ENCODE data around the gene BICRA. TPM values are rescaled to one million over a fixed set of nuclear protein-coding genes. Genes with fewer than 3 reads are reported as not detected.

Gene BICRA
- total and polyA plus RNA-seq, 2 of the 8 experiments (the other 6 are each of a cell fraction or from before 2014, with no cell fraction given): 1.5 to 29.2 TPM

- H4K8ac ChIP-seq (ENCODE audit: extremely low read depth, insufficient read depth, low read length): peak overlapping the region; percentile 1; the same call in 1 of the 2 replicates
- H2BK20ac ChIP-seq (ENCODE audit: low read length): no peak overlapping the region
- no peak overlapping the region for H3K14ac ChIP-seq (ENCODE audit: insufficient read length)
- H3K23me2 ChIP-seq (ENCODE audit: low read depth, low read length): no peaks in the 10 kb centered on the region; the same call in 1 of the 2 replicates
- H3K56ac ChIP-seq (replicated peaks; ENCODE audit: insufficient read length, low read depth, low read length): no peak overlapping the region
- H3K4me2 ChIP-seq (ENCODE audit: insufficient read depth in 1 of 2, low read depth in 2 of 2, low read length in 2 of 2): no peak overlapping the region
- FAIRE-seq: no peak
- no peak overlapping the region for H2BK12ac ChIP-seq (ENCODE audit: low read depth, low read length)
- H3K23ac ChIP-seq (ENCODE audit: insufficient read length): no peak overlapping the region
- H3K18ac ChIP-seq (ENCODE audit: extremely low read depth, low read length): no peak overlapping the region
- 87% methylated on average over 6 of the region's 6 CpGs; no CpG with 5 or more reads in 1 of the 2 experiments for WGBS, 2 experiments (ENCODE audit: extremely low coverage in 1 of 2, insufficient coverage in 1 of 2, insufficient read length in 1 of 2, insufficient replicate concordance in 2 of 2, low coverage in 1 of 2, low lambda C conversion rate in 2 of 2, missing lambda C conversion rate in 1 of 2)
- H3K9ac ChIP-seq (replicated peaks in 1 of 4; ENCODE audit: extremely low read depth in 1 of 4, low read depth in 3 of 4, low read length in 3 of 4): no peak overlapping the region
- CTCF ChIA-PET (ENCODE audit: partially characterized antibody): interaction anchor here (1.3 kb wide), 1 partner anchor 46 kb away, joined by 4 read pairs; no protein-coding TSS in a partner anchor
- peaks cover 0 to 3% (median 0%) of the 10 kb centered on the region in 4 experiments; a peak in 1 of 8 replicates for H3K36me3 ChIP-seq (ENCODE audit: control insufficient read depth in 2 of 4, insufficient read depth in 4 of 4, low read length in 3 of 4)
- peaks cover 22% of the 10 kb centered on the region for H3K79me1 ChIP-seq (ENCODE audit: low read depth, low read length)
- POLR2A ChIA-PET (ENCODE audit: partially characterized antibody): interaction anchor here (0.6 to 1.0 kb wide), 4 partner anchors 8 to 1397 kb away, joined by 3 read pairs; partner anchors contain the start of gene NOP53
- no peak overlapping the region for H4K91ac ChIP-seq (replicated peaks; ENCODE audit: insufficient read length, low read length)
- no peak overlapping the region for H2BK15ac ChIP-seq (ENCODE audit: low read length)
- no peaks in the 10 kb centered on the region for H3K27me3 ChIP-seq (replicated peaks in 1 of 4; ENCODE audit: control insufficient read depth in 3 of 4, extremely low read depth in 1 of 4, insufficient read depth in 3 of 4, low read length in 3 of 4)
- no peak overlapping the region for H3K4me3 ChIP-seq (ENCODE audit: extremely low read depth in 1 of 4, insufficient read depth in 2 of 4, low read depth in 3 of 4, low read length in 4 of 4)
- H2BK120ac ChIP-seq (replicated peaks; ENCODE audit: low read depth, low read length): no peak overlapping the region
- no peak overlapping the region for H2AK5ac ChIP-seq (ENCODE audit: low read depth, low read length)
- H4K20me1 ChIP-seq (replicated peaks in 1 of 2; ENCODE audit: control insufficient read depth in 1 of 2, insufficient read depth in 2 of 2, low read length in 2 of 2): peaks cover 13 to 14% of the 10 kb centered on the region in 2 experiments
- H3K79me2 ChIP-seq (ENCODE audit: control insufficient read depth in 1 of 2, insufficient read depth in 2 of 2, low read length in 2 of 2): peaks cover 0 to 71% of the 10 kb centered on the region in 2 experiments; a peak in 2 of 4 replicates
- H3K9me3 ChIP-seq (ENCODE audit: insufficient read depth in 2 of 2, low read depth in 1 of 2, low read length in 1 of 2): no peaks in the 10 kb centered on the region
- no peak overlapping the region for H3K27ac ChIP-seq (ENCODE audit: low read depth, low read length)
- H2AFZ ChIP-seq (ENCODE audit: low read length): no peak overlapping the region
- H3K4ac ChIP-seq (replicated peaks; ENCODE audit: insufficient read length, low read depth, low read length): no peak overlapping the region
- H2BK5ac ChIP-seq (ENCODE audit: low read depth, low read length): no peak overlapping the region
- no peak for DNase-seq (ENCODE audit: low read depth in 1 of 2, low spot score in 2 of 2)
- peaks cover 0 to 2% (median 0%) of the 10 kb centered on the region in 4 experiments; a peak in 1 of 7 replicates for H3K4me1 ChIP-seq (replicated peaks in 1 of 4; ENCODE audit: control insufficient read depth in 3 of 4, insufficient read depth in 4 of 4, low read length in 3 of 4)
- no peak overlapping the region for H4K5ac ChIP-seq (ENCODE audit: insufficient read length, low read depth, low read length)
- TF ChIP-seq, protein P1, sequence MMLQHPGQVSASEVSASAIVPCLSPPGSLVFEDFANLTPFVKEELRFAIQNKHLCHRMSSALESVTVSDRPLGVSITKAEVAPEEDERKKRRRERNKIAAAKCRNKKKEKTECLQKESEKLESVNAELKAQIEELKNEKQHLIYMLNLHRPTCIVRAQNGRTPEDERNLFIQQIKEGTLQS (IDR thresholded peaks at IDR 0.05; ENCODE audit: insufficient read depth, low read depth, low read length): no peak
- TF ChIP-seq RXRA (IDR thresholded peaks at IDR 0.05; ENCODE audit: insufficient read depth, low read depth, low read length) (no peak), RAD21 (IDR thresholded peaks at IDR 0.05 in 1 of 2, conservative IDR thresholded peaks at IDR 0.05 in 1 of 2; ENCODE audit: low read depth in 2 of 2, low read length in 2 of 2) (no peak), SIRT6 (IDR thresholded peaks at IDR 0.05; ENCODE audit: low read length) (no peak), JUND (IDR thresholded peaks at IDR 0.05; ENCODE audit: low read length) (no peak), CHD1 (IDR thresholded peaks at IDR 0.05; ENCODE audit: low read depth, low read length) (no peak), RFX5 (IDR thresholded peaks at IDR 0.05; ENCODE audit: borderline replicate concordance, low read depth, low read length) (no peak)
Observed at GRCh38 chr19:47660435-47660832, 51.5 kb downstream of the BICRA start.

Data from H1 (cell line).